H1 (cell line): ENCODE results near the gene TTC28. TPM values are rescaled to one million over a fixed set of nuclear protein-coding genes. Genes with fewer than 3 reads are reported as not detected.

Source experiments
- CTCF ChIA-PET: fragments of 300-600 bp; sonication (Branson Sonifier 250); formaldehyde crosslinking; loops from one replicate; lab custom pipeline; 2021; ENCODE audit not compliant: partially characterized antibody; lab: Charles Lee
- POLR2A ChIA-PET: fragments of 300-600 bp; sonication (Branson Sonifier 250); formaldehyde crosslinking; loops from one replicate; lab custom pipeline; 2021; ENCODE audit warnings: inconsistent platforms; ENCODE audit not compliant: partially characterized antibody; lab: Charles Lee
- DNase-seq, 2 experiments: peaks; one replicate each; pipeline versions ENCODE4 v3.0.0 to v3.0.0-alpha.2; 2010 to 2022; ENCODE audit warnings: low spot score in 2 of 2, low read depth in 1 of 2, mixed read lengths in 1 of 2
- FAIRE-seq: peaks from 2 replicates; lab custom pipeline; 2011; peaks lifted over from hg19 to GRCh38; lab: Jason Lieb, UNC
- H2AFZ ChIP-seq: 2 replicates; pipeline ENCODE4 v1.8.1; 2012; ENCODE audit warnings: low read length, inconsistent platforms
- H2AK5ac ChIP-seq: 2 replicates; pipeline ENCODE4 v1.6.1; 2013; ENCODE audit warnings: low read depth, low read length
- H2BK120ac ChIP-seq: replicated peaks from 2 replicates; pipeline ENCODE3; 2013; ENCODE audit warnings: low read depth, low read length, inconsistent platforms
- H2BK12ac ChIP-seq: 2 replicates; pipeline ENCODE4 v1.6.1; 2013; ENCODE audit warnings: low read depth, low read length
- H2BK15ac ChIP-seq: 2 replicates; pipeline ENCODE4 v1.6.1; 2013; ENCODE audit warnings: low read length
- H2BK20ac ChIP-seq: 2 replicates; pipeline ENCODE4 v1.6.1; 2013; ENCODE audit warnings: low read length
- H2BK5ac ChIP-seq: 2 replicates; pipeline ENCODE4 v1.6.1; 2013; ENCODE audit warnings: low read depth, low read length
- H3K14ac ChIP-seq: 2 replicates; pipeline ENCODE4 v1.6.1; 2013; ENCODE audit warnings: inconsistent platforms; ENCODE audit not compliant: insufficient read length
- H3K18ac ChIP-seq: 2 replicates; pipeline ENCODE4 v1.6.1; 2013; ENCODE audit warnings: low read length; ENCODE audit errors: extremely low read depth
- H3K23ac ChIP-seq: 2 replicates; pipeline ENCODE4 v1.6.1; 2013; ENCODE audit warnings: inconsistent platforms; ENCODE audit not compliant: insufficient read length
- H3K23me2 ChIP-seq: 2 replicates; pipeline ENCODE4 v1.6.1; 2013; ENCODE audit warnings: low read depth, low read length
- H3K27ac ChIP-seq: 2 replicates; pipeline ENCODE4 v1.6.1; 2011; ENCODE audit warnings: low read depth, low read length, inconsistent platforms
- H3K27me3 ChIP-seq, 4 experiments: replicated peaks in 1 of 4; 1 replicate in 1 of 4; 2 replicates in 3 of 4; pipeline versions ENCODE4 v1.6.1 to v1.8.1; 2011 to 2013; ENCODE audit warnings: low read length in 3 of 4, mild to moderate bottlenecking in 3 of 4, inconsistent platforms in 2 of 4, mixed read lengths in 2 of 4, moderate library complexity in 1 of 4; ENCODE audit not compliant: control insufficient read depth in 3 of 4, insufficient read depth in 3 of 4; ENCODE audit errors: extremely low read depth in 1 of 4
- H3K36me3 ChIP-seq, 4 experiments: 2 replicates each; pipeline versions ENCODE4 v1.6.1 to v1.8.1; 2011 to 2013; ENCODE audit warnings: mild to moderate bottlenecking in 4 of 4, low read length in 3 of 4, moderate library complexity in 2 of 4, control low read depth in 1 of 4, inconsistent platforms in 1 of 4; ENCODE audit not compliant: insufficient read depth in 4 of 4, control insufficient read depth in 2 of 4
- H3K4ac ChIP-seq: replicated peaks from 2 replicates; pipeline ENCODE3; 2013; ENCODE audit warnings: low read length, low read depth, mixed read lengths, inconsistent platforms; ENCODE audit not compliant: insufficient read length
- H3K4me1 ChIP-seq, 4 experiments: replicated peaks in 1 of 4; 1 replicate in 1 of 4; 2 replicates in 3 of 4; pipeline versions ENCODE4 v1.6.1 to v1.8.1; 2011 to 2013; ENCODE audit warnings: low read length in 3 of 4, inconsistent platforms in 2 of 4, mixed read lengths in 1 of 4; ENCODE audit not compliant: insufficient read depth in 4 of 4, control insufficient read depth in 3 of 4
- H3K4me2 ChIP-seq, 2 experiments: 2 replicates each; pipeline versions ENCODE4 v1.6.1 to v1.8.1; 2011 to 2013; ENCODE audit warnings: low read depth in 2 of 2, low read length in 2 of 2, control low read depth in 1 of 2, inconsistent platforms in 1 of 2, mild to moderate bottlenecking in 1 of 2; ENCODE audit not compliant: insufficient read depth in 1 of 2
- H3K4me3 ChIP-seq, 4 experiments: fragments of 200-600, 300-600 bp in 1 of 4; sonication (generic), shearing (Covaris generic), sonication (Bioruptor Twin) in 1 of 4; 2 replicates each; pipeline versions ENCODE4 v1.5.1 to v1.8.1; 2011 to 2016; ENCODE audit warnings: low read length in 4 of 4, low read depth in 3 of 4, control low read depth in 2 of 4, inconsistent platforms in 2 of 4, mild to moderate bottlenecking in 2 of 4, mixed read lengths in 1 of 4, moderate library complexity in 1 of 4; ENCODE audit not compliant: insufficient read depth in 2 of 4; ENCODE audit errors: extremely low read depth in 1 of 4
- H3K56ac ChIP-seq: replicated peaks from 2 replicates; pipeline ENCODE3; 2013; ENCODE audit warnings: low read depth, mild to moderate bottlenecking, mixed read lengths, low read length, inconsistent platforms; ENCODE audit not compliant: insufficient read length
- H3K79me1 ChIP-seq: 2 replicates; pipeline ENCODE4 v1.6.1; 2013; ENCODE audit warnings: low read depth, low read length, control low read depth
- H3K79me2 ChIP-seq, 2 experiments: 2 replicates each; pipeline versions ENCODE4 v1.6.1 to v1.8.1; 2012 to 2013; ENCODE audit warnings: low read length in 2 of 2, mild to moderate bottlenecking in 2 of 2, inconsistent platforms in 1 of 2; ENCODE audit not compliant: insufficient read depth in 2 of 2, control insufficient read depth in 1 of 2
- H3K9ac ChIP-seq, 4 experiments: replicated peaks in 1 of 4; 1 replicate in 1 of 4; 2 replicates in 3 of 4; pipeline versions ENCODE4 v1.6.1 to v1.8.1; 2011 to 2013; ENCODE audit warnings: low read depth in 3 of 4, low read length in 3 of 4, control low read depth in 2 of 4, mild to moderate bottlenecking in 2 of 4, moderate library complexity in 2 of 4, inconsistent platforms in 1 of 4; ENCODE audit errors: extremely low read depth in 1 of 4
- H3K9me3 ChIP-seq, 2 experiments: 2 replicates each; pipeline versions ENCODE4 v1.6.1 to v1.8.1; 2012 to 2013; ENCODE audit warnings: mild to moderate bottlenecking in 2 of 2, moderate library complexity in 2 of 2, control low read depth in 1 of 2, inconsistent platforms in 1 of 2, low read depth in 1 of 2, low read length in 1 of 2, mixed read lengths in 1 of 2; ENCODE audit not compliant: insufficient read depth in 2 of 2
- H4K20me1 ChIP-seq, 2 experiments: replicated peaks in 1 of 2; 2 replicates each; pipeline versions ENCODE3 to v1.8.1; 2011 to 2013; ENCODE audit warnings: inconsistent platforms in 2 of 2, low read length in 2 of 2, mild to moderate bottlenecking in 1 of 2; ENCODE audit not compliant: insufficient read depth in 2 of 2, control insufficient read depth in 1 of 2
- H4K5ac ChIP-seq: 2 replicates; pipeline ENCODE4 v1.6.1; 2013; ENCODE audit warnings: low read length, low read depth, mixed read lengths, inconsistent platforms; ENCODE audit not compliant: insufficient read length
- H4K8ac ChIP-seq: 2 replicates; pipeline ENCODE4 v1.8.0; 2013; ENCODE audit warnings: mild to moderate bottlenecking, moderate library complexity, low read length, inconsistent platforms; ENCODE audit not compliant: insufficient read depth; ENCODE audit errors: extremely low read depth
- H4K91ac ChIP-seq: replicated peaks from 2 replicates; pipeline ENCODE3; 2013; ENCODE audit warnings: low read length, mixed read lengths, inconsistent platforms; ENCODE audit not compliant: insufficient read length
- BCL11A ChIP-seq, 2 experiments: IDR thresholded peaks; one replicate each; pipeline ENCODE4 v1.6.1; 2011; ENCODE audit warnings: low read depth in 2 of 2, low read length in 2 of 2, mild to moderate bottlenecking in 2 of 2
- CBX8 ChIP-seq: fragments of 300-800, 300-1000 bp; sonication (generic); IDR thresholded peaks from 2 replicates; pipeline ENCODE4 v1.7.1; 2016; ENCODE audit warnings: low read depth, low read length, borderline replicate concordance
- CTBP2 ChIP-seq: IDR thresholded peaks from 2 replicates; pipeline ENCODE4 v1.7.0; 2011; ENCODE audit warnings: borderline replicate concordance, mild to moderate bottlenecking, moderate library complexity, mixed read lengths, low read length; ENCODE audit not compliant: insufficient read depth, insufficient read length
- EP300 ChIP-seq, 2 experiments: IDR thresholded peaks; 1 replicate in 1 of 2; 2 replicates in 1 of 2; pipeline ENCODE4 v1.6.1; 2011 to 2012; ENCODE audit warnings: low read depth in 2 of 2, low read length in 2 of 2, mild to moderate bottlenecking in 2 of 2, borderline replicate concordance in 1 of 2, inconsistent platforms in 1 of 2, moderate library complexity in 1 of 2
- EZH2 ChIP-seq: fragments of 200-600 bp; sonication (generic); IDR thresholded peaks from 2 replicates; pipeline ENCODE4 v1.7.1; 2012; ENCODE audit warnings: low read depth, mild to moderate bottlenecking, moderate library complexity, low read length, inconsistent platforms; ENCODE audit not compliant: severe bottlenecking
- GTF2F1 ChIP-seq: IDR thresholded peaks from 2 replicates; pipeline ENCODE4 v1.6.1; 2012; ENCODE audit warnings: low read depth, low read length, improper control_type of control experiment, borderline replicate concordance
- JUN ChIP-seq: IDR thresholded peaks from 2 replicates; pipeline ENCODE4 v1.6.1; 2011; ENCODE audit warnings: low read depth, mild to moderate bottlenecking, improper control_type of control experiment, low read length
- POLR2A ChIP-seq, 2 experiments: IDR thresholded peaks; 1 replicate in 1 of 2; 2 replicates in 1 of 2; pipeline ENCODE4 v1.6.1; 2011; ENCODE audit warnings: low read depth in 2 of 2, low read length in 2 of 2, mild to moderate bottlenecking in 2 of 2; ENCODE audit errors: control extremely low read depth in 1 of 2
- POU5F1 ChIP-seq: IDR thresholded peaks from 2 replicates; pipeline ENCODE4 v1.6.1; 2011; ENCODE audit warnings: low read depth, mild to moderate bottlenecking, low read length, moderate library complexity
- RXRA ChIP-seq: IDR thresholded peaks from 2 replicates; pipeline ENCODE4 v1.6.1; 2011; ENCODE audit warnings: low read depth, mild to moderate bottlenecking, low read length, moderate library complexity; ENCODE audit not compliant: insufficient read depth
- WGBS, 2 experiments: shearing (Covaris generic) in 1 of 2; methylation state at CpG; one replicate each; pipeline versions ENCODE4 v1.1.6 to v1.1.7; 2013 to 2015; ENCODE audit warnings: low lambda C conversion rate in 2 of 2, mixed read lengths in 2 of 2, inconsistent platforms in 1 of 2, low coverage in 1 of 2, missing lambda C conversion rate in 1 of 2; ENCODE audit not compliant: insufficient replicate concordance in 2 of 2, insufficient coverage in 1 of 2, insufficient read length in 1 of 2; ENCODE audit errors: extremely low coverage in 1 of 2, missing lambda C conversion rate in 1 of 2; 5-methylcytosine and 5-hydroxymethylcytosine counted together
- polyA plus RNA-seq, 7 experiments: library from polyadenylated mRNA; depleted of rRNA in 3 of 7; stranded (reverse) in 5 of 7; unstranded in 2 of 7; fragments of >200 nt in 5 of 7; fragments of 200-250 nt in 2 of 7; gene quantifications; 1 replicate in 5 of 7; 2 replicates in 1 of 7; 4 replicates in 1 of 7; pipeline versions ENCODE4 v1.2.1 to v1.2.3, GENCODE V29; 2011 to 2013; ENCODE audit warnings: missing spikeins in 2 of 7, mixed read lengths in 2 of 7
- total RNA-seq: library from RNA; stranded (reverse); fragmentation: NEBNext Ultra II Directional; extraction: Animal tissue kit (Norgen Biotek cat#: 25700); gene quantifications from 2 replicates; pipeline ENCODE4 v1.2.1, GENCODE V29; 2021
- TF ChIP-seq, protein P1 (sequence below), 3 experiments: IDR thresholded peaks; 1 replicate in 2 of 3; 2 replicates in 1 of 3; pipeline versions ENCODE4 v1.5.1 to v1.6.1; 2011; ENCODE audit warnings: low read length in 3 of 3, mild to moderate bottlenecking in 3 of 3, inconsistent platforms in 2 of 3, low read depth in 1 of 3, moderate library complexity in 1 of 3; ENCODE audit not compliant: insufficient read depth in 1 of 3; ENCODE audit errors: control extremely low read depth in 1 of 3

The TTC28 gene
- total and polyA plus RNA-seq, 2 of the 8 experiments (the other 6 are each of a cell fraction or from before 2014, with no cell fraction given), result 2.6 to 12.6 TPM

DNA sequence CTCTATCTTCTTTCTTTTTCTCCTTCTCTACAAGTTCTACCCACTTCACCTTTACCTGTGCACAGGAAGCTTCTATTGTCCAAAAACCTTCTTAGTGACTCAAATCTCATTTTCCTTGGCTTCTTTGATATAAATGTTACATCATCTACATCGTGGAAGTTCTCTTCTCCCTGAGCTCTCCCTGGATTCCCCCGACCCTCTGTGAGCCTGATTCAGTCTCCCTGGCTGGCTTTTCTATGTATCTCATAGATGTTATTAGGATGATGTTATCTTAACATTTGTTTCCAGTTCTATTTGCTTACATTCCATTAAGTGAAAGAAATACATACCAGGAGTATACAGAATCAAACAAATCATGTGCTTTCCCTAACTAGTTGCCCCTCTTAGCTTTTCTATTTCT lies 524.8 kb downstream of the TTC28 start:
- ChIA-PET POLR2A (no interaction called here), CTCF (interaction anchor here (0.6 to 1.0 kb wide), 2 partner anchors 10 to 130 kb away, joined by 3 read pairs; no protein-coding TSS in a partner anchor)
- no peak overlapping the region for H3K56ac ChIP-seq
- H2BK12ac ChIP-seq, result no peak overlapping the region
- H3K4me3 ChIP-seq, result no peak overlapping the region
- no peak overlapping the region for H2BK20ac ChIP-seq
- no peak overlapping the region for H3K9ac ChIP-seq
- H3K27ac ChIP-seq, result no peak overlapping the region
- H3K9me3 ChIP-seq, result no peaks in the 10 kb centered on the region; a peak in 1 of 4 replicates
- no peak overlapping the region for H3K4ac ChIP-seq
- FAIRE-seq (no peak), DNase-seq (no peak)
- H3K23ac ChIP-seq, result no peak overlapping the region
- no peaks in the 10 kb centered on the region for H4K20me1 ChIP-seq
- no peaks in the 10 kb centered on the region for H3K79me2 ChIP-seq
- H2AK5ac ChIP-seq, result no peak overlapping the region
- H3K27me3 ChIP-seq, result no peaks in the 10 kb centered on the region
- H2BK120ac ChIP-seq, result no peak overlapping the region
- H3K18ac ChIP-seq, result no peak overlapping the region
- no peak overlapping the region for H2AFZ ChIP-seq
- H2BK15ac ChIP-seq, result no peak overlapping the region
- H3K79me1 ChIP-seq, result no peaks in the 10 kb centered on the region
- no peak overlapping the region for H4K91ac ChIP-seq
- no peak overlapping the region for H2BK5ac ChIP-seq
- WGBS, 2 experiments, result 88% methylated on average over 2 of the region's 2 CpGs; no CpG with 5 or more reads in 1 of the 2 experiments
- no peak overlapping the region for H4K8ac ChIP-seq
- no peaks in the 10 kb centered on the region for H3K36me3 ChIP-seq
- no peak overlapping the region for H3K14ac ChIP-seq
- H4K5ac ChIP-seq, result no peak overlapping the region
- no peaks in the 10 kb centered on the region for H3K23me2 ChIP-seq
- no peak overlapping the region for H3K4me2 ChIP-seq
- peaks cover 0 to 7% (median 4%) of the 10 kb centered on the region in 4 experiments; a peak in 3 of 7 replicates for H3K4me1 ChIP-seq
- TF ChIP-seq, protein P1, sequence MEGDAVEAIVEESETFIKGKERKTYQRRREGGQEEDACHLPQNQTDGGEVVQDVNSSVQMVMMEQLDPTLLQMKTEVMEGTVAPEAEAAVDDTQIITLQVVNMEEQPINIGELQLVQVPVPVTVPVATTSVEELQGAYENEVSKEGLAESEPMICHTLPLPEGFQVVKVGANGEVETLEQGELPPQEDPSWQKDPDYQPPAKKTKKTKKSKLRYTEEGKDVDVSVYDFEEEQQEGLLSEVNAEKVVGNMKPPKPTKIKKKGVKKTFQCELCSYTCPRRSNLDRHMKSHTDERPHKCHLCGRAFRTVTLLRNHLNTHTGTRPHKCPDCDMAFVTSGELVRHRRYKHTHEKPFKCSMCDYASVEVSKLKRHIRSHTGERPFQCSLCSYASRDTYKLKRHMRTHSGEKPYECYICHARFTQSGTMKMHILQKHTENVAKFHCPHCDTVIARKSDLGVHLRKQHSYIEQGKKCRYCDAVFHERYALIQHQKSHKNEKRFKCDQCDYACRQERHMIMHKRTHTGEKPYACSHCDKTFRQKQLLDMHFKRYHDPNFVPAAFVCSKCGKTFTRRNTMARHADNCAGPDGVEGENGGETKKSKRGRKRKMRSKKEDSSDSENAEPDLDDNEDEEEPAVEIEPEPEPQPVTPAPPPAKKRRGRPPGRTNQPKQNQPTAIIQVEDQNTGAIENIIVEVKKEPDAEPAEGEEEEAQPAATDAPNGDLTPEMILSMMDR (IDR thresholded peaks at IDR 0.05; ENCODE audit: control extremely low read depth in 1 of 3, insufficient read depth in 1 of 3, low read depth in 1 of 3, low read length in 3 of 3), result no peak
- TF ChIP-seq JUN (no peak), EP300 (IDR thresholded peaks at IDR 0.05; ENCODE audit: borderline replicate concordance in 1 of 2, low read depth in 2 of 2, low read length in 2 of 2) (no peak), GTF2F1 (no peak), RXRA (no peak), CBX8 (no peak), POLR2A (IDR thresholded peaks at IDR 0.05; ENCODE audit: control extremely low read depth in 1 of 2, low read depth in 2 of 2, low read length in 2 of 2) (no peak), BCL11A (IDR thresholded peaks at IDR 0.05; ENCODE audit: low read depth in 2 of 2, low read length in 2 of 2) (no peak), CTBP2 (no peak), EZH2 (no peak), POU5F1 (no peak)
